CD14-positive monocyte (primary cell): Measurements from ENCODE around the gene NELFE. TPM values are rescaled to one million over a fixed set of nuclear protein-coding genes. Genes with fewer than 3 reads are reported as not detected.
A peak's percentile ranks its signal among the peaks of the same experiment; 100 is the strongest.
"Not testable (repeated sequence)": the region's sequence is repeated elsewhere in the genome, so short reads cannot be mapped to it uniquely, and the experiment has no call there.

Source experiments
- DNase-seq, 3 donors: peaks; one replicate each; pipeline ENCODE4 v3.0.0-alpha.2; 2011 to 2022
- H2AFZ ChIP-seq: 2 replicates; pipeline ENCODE4 v1.6.0; 2012; ENCODE audit warnings: mild to moderate bottlenecking, low read depth, low read length, inconsistent platforms; ENCODE audit not compliant: insufficient read depth, poor library complexity, severe bottlenecking
- H3K27ac ChIP-seq, 2 donors: 1 replicate in 1 of 2; 2 replicates in 1 of 2; pipeline ENCODE4 v1.5.1; 2012 to 2013; ENCODE audit warnings: low read length in 2 of 2, control low read depth in 1 of 2, inconsistent platforms in 1 of 2, low read depth in 1 of 2, mild to moderate bottlenecking in 1 of 2
- H3K27me3 ChIP-seq, 2 donors: one replicate each; pipeline versions ENCODE4 v1.6.0 to v1.6.1; 2011 to 2013; ENCODE audit warnings: low read length in 2 of 2; ENCODE audit not compliant: control insufficient read depth in 2 of 2, insufficient read depth in 2 of 2
- H3K36me3 ChIP-seq, 2 donors: replicated peaks in 1 of 2; 1 replicate in 1 of 2; 2 replicates in 1 of 2; pipeline versions ENCODE4 v1.5.1 to v1.6.1; 2012 to 2013; ENCODE audit warnings: low read length in 2 of 2, control low read depth in 1 of 2, inconsistent platforms in 1 of 2, mild to moderate bottlenecking in 1 of 2; ENCODE audit not compliant: insufficient read depth in 2 of 2, control insufficient read depth in 1 of 2
- H3K4me1 ChIP-seq, 2 donors: 1 replicate in 1 of 2; 2 replicates in 1 of 2; pipeline versions ENCODE4 v1.5.1 to v1.6.1; 2012 to 2013; ENCODE audit warnings: low read length in 2 of 2, control low read depth in 1 of 2, inconsistent platforms in 1 of 2, mild to moderate bottlenecking in 1 of 2, moderate library complexity in 1 of 2; ENCODE audit not compliant: insufficient read depth in 2 of 2, control insufficient read depth in 1 of 2
- H3K4me2 ChIP-seq: replicated peaks from 2 replicates; pipeline ENCODE3; 2012; ENCODE audit warnings: low read length, moderate library complexity, mild to moderate bottlenecking; ENCODE audit not compliant: poor library complexity, severe bottlenecking; ENCODE audit errors: extremely low read depth
- H3K4me3 ChIP-seq, 3 experiments: fragments of 200-600 bp in 1 of 3; sonication (generic) in 1 of 3; replicated peaks in 1 of 3; 1 replicate in 2 of 3; 2 replicates in 1 of 3; pipeline ENCODE4 v1.5.1; 2011 to 2013; ENCODE audit warnings: low read length in 3 of 3, mild to moderate bottlenecking in 3 of 3, control low read depth in 2 of 3, low read depth in 2 of 3, inconsistent platforms in 1 of 3, moderate library complexity in 1 of 3
- H3K79me2 ChIP-seq: 2 replicates; pipeline ENCODE4 v1.6.0; 2012; ENCODE audit warnings: mild to moderate bottlenecking, control low read depth, inconsistent platforms, low read length, moderate library complexity; ENCODE audit not compliant: insufficient read depth
- H3K9ac ChIP-seq: 2 replicates; pipeline ENCODE4 v1.6.0; 2017; ENCODE audit warnings: low read length, mild to moderate bottlenecking; ENCODE audit not compliant: insufficient read depth, poor library complexity, severe bottlenecking
- H3K9me3 ChIP-seq, 2 donors: replicated peaks in 1 of 2; 1 replicate in 1 of 2; 2 replicates in 1 of 2; pipeline versions ENCODE4 v1.5.1 to v1.6.1; 2012 to 2013; ENCODE audit warnings: low read length in 2 of 2, control low read depth in 1 of 2; ENCODE audit not compliant: control insufficient read depth in 1 of 2, insufficient read depth in 1 of 2
- H4K20me1 ChIP-seq: 2 replicates; pipeline ENCODE4 v1.6.0; 2012; ENCODE audit warnings: mild to moderate bottlenecking, low read length, control low read depth, moderate library complexity; ENCODE audit not compliant: insufficient read depth
- H3K27ac Mint-ChIP-seq, 7 donors: one replicate each; pipeline ENCODE4 v1.8.0; 2020; ENCODE audit warnings: mild to moderate bottlenecking in 7 of 7, mixed read lengths in 7 of 7, moderate library complexity in 6 of 7, inconsistent platforms in 2 of 7
- H3K27me3 Mint-ChIP-seq, 3 donors: one replicate each; pipeline ENCODE4 v1.8.0; 2021 to 2022; ENCODE audit warnings: low read depth in 3 of 3, mild to moderate bottlenecking in 3 of 3, mixed read lengths in 3 of 3, moderate library complexity in 3 of 3, inconsistent platforms in 1 of 3
- H3K36me3 Mint-ChIP-seq, 2 donors: one replicate each; pipeline ENCODE4 v1.8.0; 2020; ENCODE audit warnings: mixed read lengths in 2 of 2, inconsistent platforms in 1 of 2, mild to moderate bottlenecking in 1 of 2
- H3K4me1 Mint-ChIP-seq: one replicate; pipeline ENCODE4 v1.8.0; 2020; ENCODE audit warnings: mild to moderate bottlenecking, mixed read lengths
- H3K4me3 Mint-ChIP-seq, 2 donors: one replicate each; pipeline ENCODE4 v1.8.0; 2020; ENCODE audit warnings: mild to moderate bottlenecking in 2 of 2, mixed read lengths in 2 of 2, moderate library complexity in 1 of 2
- H3K9me3 Mint-ChIP-seq, 7 donors: one replicate each; pipeline ENCODE4 v1.8.0; 2020 to 2022; ENCODE audit warnings: mixed read lengths in 7 of 7, mild to moderate bottlenecking in 6 of 7, moderate library complexity in 6 of 7, inconsistent platforms in 2 of 7
- WGBS: methylation state at CpG from one replicate; pipeline ENCODE4 v1.1.5; 2013; ENCODE audit warnings: missing lambda C conversion rate; ENCODE audit not compliant: insufficient coverage; 5-methylcytosine and 5-hydroxymethylcytosine counted together
- intact Hi-C, 2 donors: fragments of 100-400 bp; cut with micrococcal nuclease; formaldehyde crosslinking; loops; one replicate each; pipeline versions ENCODE4 v1.15.0 to v1.15.1; 2023
- polyA plus RNA-seq, 3 donors: library from polyadenylated mRNA; depleted of rRNA in 1 of 3; unstranded in 2 of 3; stranded (reverse) in 1 of 3; fragments of 300-500 nt in 2 of 3; fragments of >200 nt in 1 of 3; fragmentation: Illumina TruSeq in 2 of 3; gene quantifications; 1 replicate in 2 of 3; 2 replicates in 1 of 3; pipeline ENCODE4 v1.2.3, GENCODE V29; 2012 to 2021

The NELFE gene
- polyA plus RNA-seq, 3 donors, result 48.8 to 74.4 (median 61.4) TPM

DNA sequence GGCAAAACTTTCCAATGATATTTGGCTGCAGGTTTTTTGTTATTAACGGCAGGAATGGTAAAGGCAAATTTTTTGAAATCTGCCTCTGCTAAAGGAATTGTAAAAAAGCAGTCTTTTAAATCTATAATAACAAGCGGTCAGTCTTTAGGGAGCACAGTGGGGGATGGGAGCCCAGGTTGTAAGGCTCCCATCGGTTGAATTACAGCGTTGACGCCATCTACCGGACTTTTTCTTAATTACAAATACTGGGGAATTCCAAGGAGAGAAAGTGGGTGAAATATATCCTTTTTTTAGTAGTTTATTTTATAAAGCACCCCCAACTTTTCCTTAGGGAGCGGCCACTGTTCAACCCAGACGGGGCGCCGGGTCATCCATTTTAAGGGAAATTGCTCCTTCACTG, 30.6 kb upstream of the NELFE start:
- H3K4me1 ChIP-seq, H3K36me3 Mint-ChIP-seq, H3K27ac ChIP-seq, H3K79me2 ChIP-seq, H3K4me1 Mint-ChIP-seq, H3K4me2 ChIP-seq, H3K27me3 Mint-ChIP-seq, DNase-seq, intact Hi-C loops, H3K9me3 Mint-ChIP-seq, H3K4me3 Mint-ChIP-seq, H2AFZ ChIP-seq, H3K36me3 ChIP-seq, H4K20me1 ChIP-seq, H3K4me3 ChIP-seq, H3K9ac ChIP-seq, H3K27ac Mint-ChIP-seq, H3K9me3 ChIP-seq, H3K27me3 ChIP-seq: not testable (repeated sequence)
- no CpG with 5 or more reads among the region's 10 CpGs for WGBS

DNA sequence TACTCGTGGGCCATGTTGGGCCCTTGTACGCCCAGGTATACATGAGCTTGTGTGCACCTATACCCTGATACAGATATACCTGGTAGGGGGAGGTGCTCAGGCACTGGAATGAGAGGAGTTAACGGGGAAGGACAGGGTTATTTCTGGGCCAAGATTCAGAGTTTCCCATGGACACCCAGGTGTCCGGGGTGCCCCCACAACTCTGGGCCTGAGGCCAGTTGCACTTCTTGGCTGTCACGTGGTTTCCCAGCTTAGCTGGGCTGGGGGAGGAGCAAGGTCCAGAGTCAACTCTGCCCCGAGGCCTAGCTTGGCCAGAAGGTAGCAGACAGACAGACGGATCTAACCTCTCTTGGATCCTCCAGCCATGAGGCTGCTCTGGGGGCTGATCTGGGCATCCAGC, 23.0 kb upstream of the NELFE start, which contains the start of gene C4A:
TSS of gene C4A (plus strand) at position 314 of the 400 bp plus-strand sequence. CDS start at position 365, 51 bp downstream.
- H4K20me1 ChIP-seq, H3K9me3 Mint-ChIP-seq, H3K27ac Mint-ChIP-seq, H3K4me1 ChIP-seq, H3K27me3 ChIP-seq, H3K4me1 Mint-ChIP-seq, H3K27ac ChIP-seq, H3K9me3 ChIP-seq, DNase-seq, H3K79me2 ChIP-seq, intact Hi-C loops, H3K4me3 Mint-ChIP-seq, H3K27me3 Mint-ChIP-seq, H3K4me2 ChIP-seq, H3K4me3 ChIP-seq, H3K9ac ChIP-seq, H2AFZ ChIP-seq: not testable (repeated sequence)
- WGBS, result no CpG with 5 or more reads among the region's 7 CpGs
- H3K36me3 ChIP-seq, result peaks cover 11 to 19% of the 10 kb centered on the region in 2 donors
- peaks cover 13 to 22% of the 10 kb centered on the region in 2 donors for H3K36me3 Mint-ChIP-seq

DNA sequence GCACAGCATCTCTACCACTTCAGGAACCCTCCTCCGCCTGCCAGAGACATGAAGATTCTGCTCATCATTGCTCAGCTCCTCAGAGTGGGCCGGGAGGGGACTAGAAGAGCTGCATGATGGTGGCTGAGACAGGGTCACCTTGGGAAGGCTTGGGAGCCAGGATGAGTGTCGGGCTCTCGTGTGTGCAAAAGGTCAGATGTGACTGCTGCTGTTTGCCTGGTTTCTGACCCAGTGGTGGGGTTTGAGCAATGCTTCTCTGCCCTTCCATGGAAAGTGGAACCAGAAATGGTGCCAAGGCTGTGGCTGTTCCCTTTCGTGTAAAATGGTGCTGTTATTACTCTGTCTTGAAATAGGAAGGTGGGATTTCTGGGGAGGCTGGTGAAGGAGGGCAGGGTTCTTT, 22.2 kb upstream of the NELFE start:
- H3K79me2 ChIP-seq, H3K27ac ChIP-seq, H3K9me3 ChIP-seq, H4K20me1 ChIP-seq, H3K9me3 Mint-ChIP-seq, H3K9ac ChIP-seq, H3K4me1 Mint-ChIP-seq, DNase-seq, H3K27me3 Mint-ChIP-seq, H3K4me3 Mint-ChIP-seq, H3K27me3 ChIP-seq, H3K4me3 ChIP-seq, H3K27ac Mint-ChIP-seq, H3K4me2 ChIP-seq, H2AFZ ChIP-seq, intact Hi-C loops, H3K4me1 ChIP-seq: not testable (repeated sequence)
- peaks cover 11 to 19% of the 10 kb centered on the region in 2 donors for H3K36me3 ChIP-seq
- WGBS, result no CpG with 5 or more reads among the region's 5 CpGs
- H3K36me3 Mint-ChIP-seq, result peaks cover 13 to 26% of the 10 kb centered on the region in 2 donors

DNA sequence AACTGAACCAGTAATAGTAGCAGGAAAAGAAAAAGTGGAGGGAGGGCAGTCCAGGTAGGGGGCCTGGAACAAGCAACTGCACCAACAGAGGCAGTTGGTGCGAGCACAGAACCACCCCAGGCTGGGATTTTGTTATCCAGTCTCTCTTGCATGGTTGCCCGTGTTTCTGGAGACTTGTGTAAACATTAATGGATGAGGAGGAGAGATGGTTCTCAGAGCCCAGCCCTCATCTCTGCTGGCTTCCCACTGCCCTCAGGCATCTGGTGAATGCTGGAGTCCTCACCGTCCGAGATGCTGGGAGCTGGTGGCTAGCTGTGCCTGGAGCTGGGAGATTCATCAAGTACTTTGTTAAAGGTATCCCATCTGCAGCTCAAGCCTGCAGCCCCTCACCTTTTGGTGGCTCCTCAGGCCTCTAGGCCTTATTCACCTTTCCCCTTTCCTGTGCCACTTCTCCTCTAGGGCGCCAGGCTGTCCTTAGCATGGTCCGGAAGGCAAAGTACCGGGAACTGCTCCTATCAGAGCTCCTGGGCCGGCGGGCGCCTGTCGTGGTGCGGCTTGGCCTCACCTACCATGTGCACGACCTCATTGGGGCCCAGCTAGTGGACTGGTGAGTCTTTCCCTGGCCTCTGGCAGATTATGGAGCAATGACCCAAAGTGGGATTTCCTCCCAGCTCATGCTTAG, 21.6 kb upstream of the NELFE start:
- intact Hi-C loops, H3K27me3 ChIP-seq, H3K4me1 Mint-ChIP-seq, H3K27ac ChIP-seq, H3K4me3 Mint-ChIP-seq, H3K4me1 ChIP-seq, H3K79me2 ChIP-seq, H3K9me3 Mint-ChIP-seq, H2AFZ ChIP-seq, H3K27me3 Mint-ChIP-seq, DNase-seq, H3K4me3 ChIP-seq, H3K9me3 ChIP-seq, H4K20me1 ChIP-seq, H3K9ac ChIP-seq, H3K4me2 ChIP-seq: not testable (repeated sequence)
- Mint-ChIP-seq H3K27ac (peak overlapping the region in 1 of 7 donors; percentile 32), H3K36me3 (peaks cover 13 to 29% of the 10 kb centered on the region in 2 donors)
- peaks cover 11 to 19% of the 10 kb centered on the region in 2 donors for H3K36me3 ChIP-seq
- 100% methylated on average over 2 of the region's 13 CpGs for WGBS
